Stimulated activated CD4-positive, alpha-beta T cell treated with anti-CD3 and anti-CD28 coated beads, Interleukin-12 subunit alpha, Interleukin-12 subunit beta, amount 100 ng/mL, for 4 hours (primary cell): ENCODE measurements around the gene XPR1.
"Not testable (repeated sequence)": the region's sequence is repeated elsewhere in the genome, so short reads cannot be mapped to it uniquely, and the experiment has no call there.

Experiments
- DNase-seq: peaks from one replicate; pipeline ENCODE4 v3.0.0-alpha.2; 2020

XPR1 gene

GRCh38 chr1:180842491-180843275 is 210.9 kb downstream of the XPR1 start:
- DNase-seq, result no peak

GRCh38 chr1:180845352-180845751 is 213.5 kb downstream of the XPR1 start:
- no peak for DNase-seq

GRCh38 chr1:180848191-180848590 is 216.4 kb downstream of the XPR1 start:
- no peak for DNase-seq

- DNase-seq, result no peak
Observed at GRCh38 chr1:180849031-180849775, 217.4 kb downstream of the XPR1 start.

GRCh38 chr1:180851995-180852887 is 220.4 kb downstream of the XPR1 start:
- no peak for DNase-seq

GRCh38 chr1:180854001-180854400 is 222.2 kb downstream of the XPR1 start:
- DNase-seq, result no peak

- no peak for DNase-seq
Observed at GRCh38 chr1:180854456-180854855, 222.6 kb downstream of the XPR1 start.

GRCh38 chr1:180857947-180858725 is 226.3 kb downstream of the XPR1 start:
- DNase-seq, result not testable (repeated sequence)

- no peak for DNase-seq
Observed at GRCh38 chr1:180859306-180859705, 227.5 kb downstream of the XPR1 start.

- DNase-seq, result no peak
Observed at GRCh38 chr1:180860535-180860934, 228.7 kb downstream of the XPR1 start.

- DNase-seq, result no peak
Observed at GRCh38 chr1:180862305-180862704, 230.5 kb downstream of the XPR1 start.

- no peak for DNase-seq
Observed at GRCh38 chr1:180863158-180863775, 231.4 kb downstream of the XPR1 start.

- DNase-seq, result no peak
Observed at GRCh38 chr1:180881806-180882509, 250.1 kb downstream of the XPR1 start.

GRCh38 chr1:180884588-180885300 is 252.9 kb downstream of the XPR1 start:
- no peak for DNase-seq

- DNase-seq, result no peak
Observed at GRCh38 chr1:180886338-180886737, 254.5 kb downstream of the XPR1 start.

GRCh38 chr1:180887841-180888240 is 256.0 kb downstream of the XPR1 start:
- DNase-seq, result no peak

GRCh38 chr1:180888870-180889269 is 257.0 kb downstream of the XPR1 start:
- DNase-seq, result no peak

- no peak for DNase-seq
Observed at GRCh38 chr1:180889325-180889724, 257.5 kb downstream of the XPR1 start.

GRCh38 chr1:180892272-180892671 is 260.4 kb downstream of the XPR1 start:
- DNase-seq, result no peak

- DNase-seq, result no peak
Observed at GRCh38 chr1:180892675-180893074, 260.9 kb downstream of the XPR1 start.

- DNase-seq, result no peak
Observed at GRCh38 chr1:180893614-180894013, 261.8 kb downstream of the XPR1 start.
